Neutrophil (primary cell): Measurements from ENCODE around the gene MBTPS1.

ENCODE experiments used
- H3K27ac ChIP-seq: fragments of 200-600 bp; sonication (generic); 2 replicates; pipeline ENCODE4 v1.5.1; 2016; ENCODE audit warnings: mild to moderate bottlenecking, moderate library complexity
- H3K27me3 ChIP-seq: fragments of 200-600 bp; sonication (generic); 2 replicates; pipeline ENCODE4 v1.6.0; 2016; ENCODE audit warnings: mild to moderate bottlenecking
- H3K36me3 ChIP-seq: fragments of 200-600 bp; sonication (generic); 2 replicates; pipeline ENCODE4 v1.5.1; 2017
- H3K4me1 ChIP-seq, 2 experiments: fragments of 200-600 bp in 1 of 2; sonication (generic) in 1 of 2; 1 replicate in 1 of 2; 2 replicates in 1 of 2; pipeline versions ENCODE4 v1.5.1 to v1.6.1; 2013 to 2016; ENCODE audit warnings: low read depth in 1 of 2, low read length in 1 of 2, mild to moderate bottlenecking in 1 of 2, moderate library complexity in 1 of 2; ENCODE audit not compliant: control insufficient read depth in 1 of 2, insufficient read depth in 1 of 2
- H3K4me3 ChIP-seq, 2 experiments: fragments of 200-600 bp in 1 of 2; sonication (generic) in 1 of 2; 1 replicate in 1 of 2; 2 replicates in 1 of 2; pipeline ENCODE4 v1.5.1; 2013 to 2016; ENCODE audit warnings: low read depth in 1 of 2, low read length in 1 of 2, mild to moderate bottlenecking in 1 of 2, moderate library complexity in 1 of 2
- H3K9me3 ChIP-seq: fragments of 200-600 bp; sonication (generic); 2 replicates; pipeline ENCODE4 v1.5.1; 2016
- TF ChIP-seq, protein P1 (sequence below): fragments of 200-600 bp; sonication (generic); IDR thresholded peaks from 2 replicates; pipeline ENCODE4 v1.5.1; 2016; ENCODE audit warnings: antibody characterized with exemption

MBTPS1 gene

GRCh38 chr16:84059111-84059510, 57.6 kb downstream of the MBTPS1 start:
- TF ChIP-seq, protein P1, sequence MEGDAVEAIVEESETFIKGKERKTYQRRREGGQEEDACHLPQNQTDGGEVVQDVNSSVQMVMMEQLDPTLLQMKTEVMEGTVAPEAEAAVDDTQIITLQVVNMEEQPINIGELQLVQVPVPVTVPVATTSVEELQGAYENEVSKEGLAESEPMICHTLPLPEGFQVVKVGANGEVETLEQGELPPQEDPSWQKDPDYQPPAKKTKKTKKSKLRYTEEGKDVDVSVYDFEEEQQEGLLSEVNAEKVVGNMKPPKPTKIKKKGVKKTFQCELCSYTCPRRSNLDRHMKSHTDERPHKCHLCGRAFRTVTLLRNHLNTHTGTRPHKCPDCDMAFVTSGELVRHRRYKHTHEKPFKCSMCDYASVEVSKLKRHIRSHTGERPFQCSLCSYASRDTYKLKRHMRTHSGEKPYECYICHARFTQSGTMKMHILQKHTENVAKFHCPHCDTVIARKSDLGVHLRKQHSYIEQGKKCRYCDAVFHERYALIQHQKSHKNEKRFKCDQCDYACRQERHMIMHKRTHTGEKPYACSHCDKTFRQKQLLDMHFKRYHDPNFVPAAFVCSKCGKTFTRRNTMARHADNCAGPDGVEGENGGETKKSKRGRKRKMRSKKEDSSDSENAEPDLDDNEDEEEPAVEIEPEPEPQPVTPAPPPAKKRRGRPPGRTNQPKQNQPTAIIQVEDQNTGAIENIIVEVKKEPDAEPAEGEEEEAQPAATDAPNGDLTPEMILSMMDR = no peak
- H3K4me1 ChIP-seq = no peaks in the 10 kb centered on the region
- no peaks in the 10 kb centered on the region for H3K27me3 ChIP-seq
- H3K27ac ChIP-seq = no peak overlapping the region
- peaks cover 96% of the 10 kb centered on the region for H3K36me3 ChIP-seq
- H3K4me3 ChIP-seq = no peak overlapping the region
- no peaks in the 10 kb centered on the region for H3K9me3 ChIP-seq

GRCh38 chr16:84058664-84059063, 58.1 kb downstream of the MBTPS1 start:
- no peaks in the 10 kb centered on the region for H3K9me3 ChIP-seq
- no peak overlapping the region for H3K4me3 ChIP-seq
- H3K36me3 ChIP-seq = peaks cover 97% of the 10 kb centered on the region
- H3K4me1 ChIP-seq = no peaks in the 10 kb centered on the region
- H3K27ac ChIP-seq = no peak overlapping the region
- no peaks in the 10 kb centered on the region for H3K27me3 ChIP-seq
- TF ChIP-seq, protein P1 = no peak

- TF ChIP-seq, protein P1 = no peak
- Histone ChIP-seq H3K27ac (no peak overlapping the region), H3K4me3 (no peak overlapping the region), H3K9me3 (no peaks in the 10 kb centered on the region), H3K27me3 (no peaks in the 10 kb centered on the region), H3K36me3 (peaks cover 99% of the 10 kb centered on the region), H3K4me1 (no peaks in the 10 kb centered on the region)
Observed at GRCh38 chr16:84058211-84058610, 58.5 kb downstream of the MBTPS1 start.

GRCh38 chr16:84056933-84057332, 59.8 kb downstream of the MBTPS1 start:
- no peaks in the 10 kb centered on the region for H3K9me3 ChIP-seq
- TF ChIP-seq, protein P1 = no peak
- H3K4me3 ChIP-seq = no peak overlapping the region
- no peak overlapping the region for H3K27ac ChIP-seq
- no peaks in the 10 kb centered on the region for H3K27me3 ChIP-seq
- H3K4me1 ChIP-seq = no peaks in the 10 kb centered on the region
- H3K36me3 ChIP-seq = peaks cover 97% of the 10 kb centered on the region

DNA sequence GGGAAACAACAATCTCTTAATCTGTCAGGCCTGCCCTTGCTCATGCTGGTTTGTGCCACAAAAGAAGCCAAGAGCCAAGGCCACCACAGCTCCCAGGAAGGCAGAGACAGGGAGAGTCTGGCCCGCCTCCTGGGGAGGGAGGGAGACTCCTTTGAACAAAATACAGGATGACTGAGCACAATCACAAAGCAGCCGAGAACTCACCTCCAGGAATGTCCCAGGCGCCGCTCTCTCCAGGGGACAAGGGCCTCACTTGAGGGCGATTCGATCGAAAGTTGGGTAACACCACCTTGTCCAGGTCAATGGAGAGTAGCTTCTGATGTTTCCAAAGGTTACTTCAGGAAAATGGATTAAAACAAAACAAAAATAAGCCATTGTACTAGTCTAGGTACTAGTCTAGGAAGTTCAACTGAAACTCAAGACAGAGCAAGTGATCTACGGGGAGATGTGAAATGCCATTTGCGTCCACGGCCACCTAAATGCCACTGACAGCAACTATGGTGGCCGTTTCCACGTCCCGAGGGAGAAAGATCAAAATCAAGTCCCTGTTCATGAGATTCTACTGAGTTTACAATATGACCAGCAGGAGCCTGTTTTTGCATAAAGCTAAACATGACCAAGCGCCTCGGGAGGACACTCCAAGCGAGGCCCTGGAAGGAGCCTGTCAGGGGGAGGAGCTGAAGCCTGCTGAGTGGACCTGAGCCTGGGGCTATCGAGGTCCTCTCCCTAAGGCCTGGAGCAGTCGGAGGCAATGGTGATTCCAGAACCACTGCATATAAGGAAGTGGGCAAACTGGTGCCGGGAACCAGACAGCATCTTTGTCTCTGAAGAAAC, 60.7 kb downstream of the MBTPS1 start:
- no peak overlapping the region for H3K27ac ChIP-seq
- TF ChIP-seq, protein P1 = no peak
- H3K9me3 ChIP-seq = no peaks in the 10 kb centered on the region
- H3K4me3 ChIP-seq = no peak overlapping the region
- no peaks in the 10 kb centered on the region for H3K4me1 ChIP-seq
- H3K36me3 ChIP-seq = peaks cover 91% of the 10 kb centered on the region
- no peaks in the 10 kb centered on the region for H3K27me3 ChIP-seq
